AML-193 (cell line): ENCODE results near the gene HRAS.

Source experiments
- DNase-seq, 2 experiments: peaks; one replicate each; lab custom pipeline; 2025; lab: John Stamatoyannopoulos, UW

The HRAS gene

GRCh38 chr11:567011-567628, 31.7 kb upstream of the HRAS start:
- no peak for DNase-seq

- DNase-seq: no peak
These were observed 30.6 kb upstream of the HRAS start for GRCh38 chr11:565921-566509.

- DNase-seq: no peak
These were observed 28.6 kb upstream of the HRAS start for GRCh38 chr11:563812-564578.

GRCh38 chr11:563066-563811, 27.9 kb upstream of the HRAS start:
- DNase-seq: no peak

- no peak for DNase-seq
These were observed 26.8 kb upstream of the HRAS start for GRCh38 chr11:562046-562645.

- DNase-seq: peak; percentile 10 to 13
These were observed 26.0 kb upstream of the HRAS start for GRCh38 chr11:561148-562003.

- peak; percentile 77 to 81 for DNase-seq
These were observed 25.1 kb upstream of the HRAS start, which contains the start of the genes LMNTD2 and RASSF7 for GRCh38 chr11:560305-561147. TSS of gene LMNTD2 (minus strand) at chr11:560738. CDS start at chr11:560716, 22 bp downstream. TSS of gene RASSF7 (plus strand) at chr11:560970. CDS start at chr11:561769, 799 bp downstream.

- no peak for DNase-seq
These were observed 24.4 kb upstream of the HRAS start for GRCh38 chr11:559712-560304.

- no peak for DNase-seq
These were observed 23.7 kb upstream of the HRAS start for GRCh38 chr11:559020-559620.

GRCh38 chr11:558503-558902, 23.1 kb upstream of the HRAS start:
- DNase-seq: no peak

- DNase-seq: no peak
These were observed 22.2 kb upstream of the HRAS start for GRCh38 chr11:557328-558132.

- no peak for DNase-seq
These were observed 21.4 kb upstream of the HRAS start for GRCh38 chr11:556662-557256.

- no peak for DNase-seq
These were observed 20.6 kb upstream of the HRAS start for GRCh38 chr11:555780-556661.

GRCh38 chr11:555227-555779, 19.9 kb upstream of the HRAS start:
- DNase-seq: no peak

- DNase-seq: peak; percentile 31 to 41
These were observed 19.3 kb upstream of the HRAS start for GRCh38 chr11:554428-555226.

- no peak for DNase-seq
These were observed 18.6 kb upstream of the HRAS start for GRCh38 chr11:553988-554340.
